Activated CD4-positive, alpha-beta memory T cell treated with anti-CD3 and anti-CD28 coated beads for 36 hours (primary cell): ENCODE results near the gene COL4A2. TPM values are rescaled to one million over a fixed set of nuclear protein-coding genes. Genes with fewer than 3 reads are reported as not detected.

Experiments used
- CTCF ChIA-PET: fragments of 350-600 bp; sonication (Branson Sonifier 250); formaldehyde crosslinking; loops from one replicate; lab custom pipeline; 2021; ENCODE audit warnings: antibody characterized with exemption, inconsistent platforms; lab: Charles Lee
- POLR2A ChIA-PET: fragments of 350-600 bp; sonication (Branson Sonifier 250); formaldehyde crosslinking; loops from one replicate; lab custom pipeline; 2021; ENCODE audit warnings: antibody characterized with exemption; lab: Charles Lee
- DNase-seq: peaks from one replicate; pipeline ENCODE4 v3.0.0-alpha.2; 2020
- H3K27ac Mint-ChIP-seq: one replicate; pipeline ENCODE4 v1.8.0; 2021; ENCODE audit warnings: mixed read lengths
- H3K27me3 Mint-ChIP-seq: one replicate; pipeline ENCODE4 v1.8.0; 2021; ENCODE audit warnings: mixed read lengths
- H3K36me3 Mint-ChIP-seq: one replicate; pipeline ENCODE4 v1.8.0; 2021; ENCODE audit warnings: mixed read lengths
- H3K4me1 Mint-ChIP-seq: one replicate; pipeline ENCODE4 v1.8.0; 2021; ENCODE audit warnings: low read depth, mixed read lengths
- H3K4me3 Mint-ChIP-seq: one replicate; pipeline ENCODE4 v1.8.0; 2021; ENCODE audit warnings: mild to moderate bottlenecking, mixed read lengths
- H3K9me3 Mint-ChIP-seq: one replicate; pipeline ENCODE4 v1.8.0; 2021; ENCODE audit warnings: mixed read lengths
- intact Hi-C: fragments of 100-400 bp; cut with micrococcal nuclease; formaldehyde crosslinking; loops from one replicate; pipeline ENCODE4 v1.15.1; 2023
- total RNA-seq, 2 experiments: library from RNA; stranded (reverse); gene quantifications; one replicate each; pipeline ENCODE4 v1.2.3, GENCODE V29; 2021

Gene COL4A2
- total RNA-seq, 2 experiments from 2014 or later = not detected

DNA sequence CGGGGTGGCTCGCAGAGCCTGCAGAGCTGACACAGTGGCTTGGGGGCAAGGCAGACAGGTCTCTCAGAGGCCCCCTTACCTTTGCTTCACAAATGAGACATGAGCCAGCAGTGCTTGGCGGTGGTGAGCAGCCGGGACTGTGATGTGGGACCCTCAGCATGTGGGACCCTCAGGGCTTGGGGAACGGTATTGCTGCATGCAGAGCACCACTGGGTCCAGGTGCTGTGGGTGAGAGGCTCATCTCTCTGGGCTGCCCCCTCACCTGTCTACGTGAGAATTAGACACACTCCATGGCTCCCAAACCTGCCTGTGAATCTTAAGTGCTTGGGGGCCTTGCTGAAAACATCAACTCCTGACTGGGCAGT lies 106.6 kb downstream of the COL4A2 start:
- H3K27me3 Mint-ChIP-seq = peaks cover 72% of the 10 kb centered on the region
- intact Hi-C loops = loop anchor here (10.0 kb wide), 1 partner anchor 109 kb away; the partner anchor contains the start of genes COL4A1 and COL4A2
- CTCF ChIA-PET = interaction anchor here (1.0 kb wide), 1 partner anchor 191 kb away, joined by 4 read pairs; no protein-coding TSS in a partner anchor
- H3K36me3 Mint-ChIP-seq = no peaks in the 10 kb centered on the region
- peaks cover 3% of the 10 kb centered on the region for H3K4me1 Mint-ChIP-seq
- H3K4me3 Mint-ChIP-seq = no peak overlapping the region
- no peak for DNase-seq
- H3K27ac Mint-ChIP-seq = no peak overlapping the region
- H3K9me3 Mint-ChIP-seq = peaks cover 3% of the 10 kb centered on the region
- POLR2A ChIA-PET = no interaction called here

DNA sequence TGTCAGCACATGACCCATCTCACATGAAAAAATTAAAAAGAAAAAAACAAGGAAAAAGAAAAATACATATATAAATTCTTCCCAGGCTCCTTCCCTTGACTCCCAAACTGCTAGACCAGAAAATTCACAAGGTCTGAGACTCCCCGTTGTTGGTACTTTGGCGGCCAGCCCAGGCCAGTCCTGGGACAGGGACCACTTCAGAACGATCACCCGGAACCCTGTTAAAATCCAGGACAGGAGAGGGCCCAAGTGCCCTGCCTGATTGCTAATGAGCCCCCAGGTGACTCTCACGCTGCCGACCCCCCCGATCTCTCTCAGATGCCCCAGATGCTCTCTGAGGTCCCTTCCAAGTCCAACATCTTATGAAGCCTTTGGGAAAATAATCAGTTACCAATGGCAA lies 107.2 kb downstream of the COL4A2 start:
- Mint-ChIP-seq H3K9me3 (no peaks in the 10 kb centered on the region), H3K4me1 (peaks cover 3% of the 10 kb centered on the region), H3K27ac (no peak overlapping the region), H3K4me3 (no peak overlapping the region), H3K36me3 (no peaks in the 10 kb centered on the region), H3K27me3 (peaks cover 73% of the 10 kb centered on the region)
- intact Hi-C loops = loop anchor here (10.0 kb wide), 1 partner anchor 109 kb away; the partner anchor contains the start of genes COL4A1 and COL4A2
- DNase-seq = no peak
- POLR2A ChIA-PET = no interaction called here
- CTCF ChIA-PET = interaction anchor here (1.0 kb wide), 1 partner anchor 192 kb away, joined by 4 read pairs; no protein-coding TSS in a partner anchor

DNA sequence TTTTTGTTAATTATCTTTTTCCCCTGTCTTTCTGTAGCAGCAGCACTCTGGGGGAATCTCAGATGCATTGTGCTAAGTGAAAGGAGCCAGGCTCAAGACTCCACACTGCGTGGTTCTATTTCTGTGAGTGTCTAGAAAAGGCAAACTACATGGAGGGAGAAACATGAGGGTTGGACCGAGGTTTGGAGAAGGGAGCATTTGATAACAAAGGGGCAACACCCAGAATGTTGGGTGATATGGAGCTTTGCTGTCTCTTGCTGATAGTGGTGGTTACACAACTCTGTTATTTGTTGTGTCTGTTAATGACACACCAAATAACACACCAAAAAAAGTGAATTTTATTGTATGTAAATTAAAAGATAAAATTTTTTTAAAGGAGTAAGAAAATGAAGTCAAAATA lies 107.8 kb downstream of the COL4A2 start:
- DNase-seq = no peak
- Mint-ChIP-seq H3K27ac (no peak overlapping the region), H3K4me3 (no peak overlapping the region), H3K9me3 (no peaks in the 10 kb centered on the region), H3K4me1 (peaks cover 3% of the 10 kb centered on the region), H3K27me3 (peaks cover 73% of the 10 kb centered on the region), H3K36me3 (no peaks in the 10 kb centered on the region)
- ChIA-PET CTCF (interaction anchor here (0.9 kb wide), 1 partner anchor 1454 kb away, joined by 3 read pairs; no protein-coding TSS in a partner anchor), POLR2A (no interaction called here)
- intact Hi-C loops = loop anchor here (10.0 kb wide), 1 partner anchor 110 kb away; the partner anchor contains the start of genes COL4A1 and COL4A2

DNA sequence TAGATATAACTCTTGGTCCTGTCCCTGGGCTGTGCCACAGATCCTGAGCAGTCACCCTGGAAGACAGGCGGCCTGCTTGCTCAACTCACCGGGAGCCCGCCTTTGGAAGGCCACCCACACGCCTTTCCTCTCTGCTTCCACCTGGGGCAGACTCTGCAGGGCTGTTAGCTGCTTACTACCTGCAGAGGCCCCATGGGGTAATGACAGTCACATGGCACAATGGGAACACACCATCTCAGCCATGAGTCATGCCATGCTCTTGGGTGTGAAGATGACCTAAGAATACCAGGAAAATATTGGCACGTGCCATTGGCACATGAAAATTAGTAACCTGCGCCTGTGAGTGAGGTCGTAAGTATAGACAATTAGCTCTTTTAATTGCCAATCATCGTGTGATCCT lies 108.6 kb downstream of the COL4A2 start:
- H3K4me1 Mint-ChIP-seq = peaks cover 3% of the 10 kb centered on the region
- intact Hi-C loops = loop anchor here (10.0 kb wide), 1 partner anchor 111 kb away; the partner anchor contains the start of genes COL4A1 and COL4A2
- H3K4me3 Mint-ChIP-seq = no peak overlapping the region
- H3K9me3 Mint-ChIP-seq = no peaks in the 10 kb centered on the region
- ChIA-PET CTCF (interaction anchor here (0.6 to 3.8 kb wide), 3 partner anchors 47 to 1455 kb away, joined by 3 to 13 read pairs (median 3); no protein-coding TSS in a partner anchor), POLR2A (no interaction called here)
- peak; percentile 19 for DNase-seq
- H3K27me3 Mint-ChIP-seq = peaks cover 74% of the 10 kb centered on the region
- H3K27ac Mint-ChIP-seq = no peak overlapping the region
- H3K36me3 Mint-ChIP-seq = no peaks in the 10 kb centered on the region

DNA sequence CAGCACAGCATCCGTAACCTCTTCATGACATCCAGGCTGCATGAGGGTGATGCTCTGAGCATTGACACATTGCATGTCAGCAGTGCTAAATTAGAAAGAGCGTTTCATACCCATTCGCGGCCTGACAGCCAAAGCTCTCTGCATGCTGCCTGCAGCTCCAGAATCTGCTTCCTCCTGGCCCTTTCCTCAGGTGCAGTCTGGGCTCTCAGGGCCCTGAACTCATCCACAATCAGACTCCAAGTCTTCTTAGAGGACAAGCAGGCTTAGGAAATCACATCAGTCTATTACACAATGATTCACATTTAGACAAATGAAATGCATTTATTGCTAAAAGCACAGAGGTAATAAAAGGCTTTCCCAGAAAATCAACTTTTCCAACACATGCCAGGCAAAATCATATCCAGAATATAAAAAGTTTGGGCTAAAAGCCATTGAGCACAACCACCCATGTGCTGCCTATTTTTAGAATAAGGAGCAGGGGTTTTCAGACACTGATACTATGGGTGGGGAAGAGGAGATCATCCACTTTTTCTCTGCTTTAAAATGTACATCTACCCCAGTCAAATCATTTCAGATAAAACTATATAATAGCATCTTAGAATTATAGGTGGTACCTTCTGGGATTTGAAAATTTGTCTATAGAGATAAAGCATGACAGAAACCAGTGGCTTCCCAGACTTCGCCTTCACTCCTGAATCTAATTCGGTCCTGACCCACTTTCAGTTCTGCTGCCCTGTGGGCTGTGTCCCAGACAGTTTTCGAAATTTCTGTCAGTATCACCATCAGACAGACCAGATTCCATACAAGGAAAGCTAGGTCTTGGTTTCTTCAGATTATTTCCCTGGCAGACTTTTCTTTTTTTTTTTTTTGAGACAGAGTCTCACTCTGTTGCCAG lies 109.3 kb downstream of the COL4A2 start:
- POLR2A ChIA-PET = no interaction called here

DNA sequence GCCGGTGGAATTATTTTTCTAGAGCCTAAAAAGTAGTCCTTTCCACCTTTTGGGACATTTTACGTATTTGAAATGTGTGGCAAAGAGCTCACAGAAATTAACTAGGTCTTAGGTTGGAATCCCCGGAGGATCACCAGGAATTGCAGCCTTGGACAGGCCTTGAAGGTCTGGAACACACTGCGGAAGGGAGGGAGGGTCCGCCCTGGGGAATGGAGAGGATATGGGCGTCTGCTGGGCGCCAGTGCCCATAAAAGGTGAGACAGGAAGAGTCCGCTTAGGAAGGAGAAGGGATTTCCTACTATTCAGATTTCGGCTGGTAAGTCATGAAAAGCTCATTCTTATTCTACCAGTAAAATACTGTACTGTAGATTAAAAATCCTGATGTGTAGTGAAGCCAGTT lies 111.9 kb downstream of the COL4A2 start:
- Mint-ChIP-seq H3K27me3 (peaks cover 74% of the 10 kb centered on the region), H3K9me3 (no peaks in the 10 kb centered on the region), H3K27ac (no peak overlapping the region), H3K4me3 (no peak overlapping the region), H3K4me1 (peaks cover 16% of the 10 kb centered on the region), H3K36me3 (no peaks in the 10 kb centered on the region)
- intact Hi-C loops = loop anchor here (10.0 kb wide), 1 partner anchor 114 kb away; the partner anchor contains the start of genes COL4A1 and COL4A2
- CTCF ChIA-PET = interaction anchor here (3.8 kb wide), 1 partner anchor 196 kb away, joined by 13 read pairs; no protein-coding TSS in a partner anchor
- no peak for DNase-seq
- POLR2A ChIA-PET = no interaction called here

More for the DNA sequence above, 109.3 kb downstream of the COL4A2 start:
- no peaks in the 10 kb centered on the region for H3K9me3 Mint-ChIP-seq
- peaks cover 8% of the 10 kb centered on the region for H3K4me1 Mint-ChIP-seq
- H3K27me3 Mint-ChIP-seq = peaks cover 76% of the 10 kb centered on the region
- no peak overlapping the region for H3K4me3 Mint-ChIP-seq
- no peak for DNase-seq
- intact Hi-C loops = loop anchor here (10.0 kb wide), 1 partner anchor 112 kb away; the partner anchor contains the start of genes COL4A1 and COL4A2
- no peak overlapping the region for H3K27ac Mint-ChIP-seq
- H3K36me3 Mint-ChIP-seq = no peaks in the 10 kb centered on the region
- CTCF ChIA-PET = interaction anchor here (0.6 to 3.8 kb wide), 2 partner anchors 48 to 194 kb away, joined by 3 to 13 read pairs; no protein-coding TSS in a partner anchor

DNA sequence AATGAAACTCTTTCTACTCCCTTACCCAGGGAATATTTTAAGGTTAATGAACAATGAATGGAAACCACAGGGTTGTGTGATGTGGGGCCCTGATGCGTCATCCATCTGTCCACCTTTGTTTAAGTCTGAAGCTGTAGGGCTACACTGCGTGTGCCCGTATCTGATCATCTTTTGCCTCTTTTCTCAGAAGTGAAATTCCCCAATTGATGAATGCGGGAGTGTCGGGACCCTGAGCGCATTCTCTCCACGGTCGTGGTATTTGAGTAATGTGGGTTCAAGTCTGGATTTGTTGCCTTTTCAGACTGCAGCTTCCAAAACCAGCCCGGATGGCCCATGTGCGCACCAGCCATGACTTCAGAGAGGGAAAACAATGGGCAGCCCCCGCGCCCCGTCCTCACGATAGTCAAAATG lies 112.3 kb downstream of the COL4A2 start:
- Mint-ChIP-seq H3K27ac (no peak overlapping the region), H3K27me3 (peaks cover 73% of the 10 kb centered on the region), H3K36me3 (no peaks in the 10 kb centered on the region), H3K9me3 (no peaks in the 10 kb centered on the region), H3K4me1 (peaks cover 16% of the 10 kb centered on the region), H3K4me3 (no peak overlapping the region)
- ChIA-PET CTCF (interaction anchor here (3.8 kb wide), 1 partner anchor 197 kb away, joined by 13 read pairs; no protein-coding TSS in a partner anchor), POLR2A (no interaction called here)
- DNase-seq = no peak
- intact Hi-C loops = loop anchor here (10.0 kb wide), 1 partner anchor 115 kb away; the partner anchor contains the start of genes COL4A1 and COL4A2

DNA sequence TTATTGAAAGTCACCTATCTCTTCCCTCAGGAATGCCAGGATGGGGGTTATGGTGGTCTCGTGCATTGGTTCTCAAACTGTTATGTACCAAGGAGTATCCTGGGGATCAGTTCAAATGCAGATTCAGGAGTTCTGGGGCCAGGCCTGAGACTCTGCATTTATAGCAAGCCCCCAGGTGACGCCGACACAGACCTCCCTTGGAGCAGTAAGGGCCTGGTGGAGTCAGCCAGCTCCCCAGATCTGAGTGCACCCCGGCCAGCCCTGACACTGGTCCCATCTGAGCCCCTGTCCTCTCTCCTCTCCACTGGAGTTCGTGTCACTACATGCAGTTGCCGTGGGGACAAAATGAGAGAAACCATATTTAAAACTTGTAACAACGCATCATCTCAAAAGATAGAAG lies 112.9 kb downstream of the COL4A2 start:
- no peaks in the 10 kb centered on the region for H3K36me3 Mint-ChIP-seq
- intact Hi-C loops = loop anchor here (10.0 kb wide), 1 partner anchor 115 kb away; the partner anchor contains the start of genes COL4A1 and COL4A2
- POLR2A ChIA-PET = no interaction called here

DNA sequence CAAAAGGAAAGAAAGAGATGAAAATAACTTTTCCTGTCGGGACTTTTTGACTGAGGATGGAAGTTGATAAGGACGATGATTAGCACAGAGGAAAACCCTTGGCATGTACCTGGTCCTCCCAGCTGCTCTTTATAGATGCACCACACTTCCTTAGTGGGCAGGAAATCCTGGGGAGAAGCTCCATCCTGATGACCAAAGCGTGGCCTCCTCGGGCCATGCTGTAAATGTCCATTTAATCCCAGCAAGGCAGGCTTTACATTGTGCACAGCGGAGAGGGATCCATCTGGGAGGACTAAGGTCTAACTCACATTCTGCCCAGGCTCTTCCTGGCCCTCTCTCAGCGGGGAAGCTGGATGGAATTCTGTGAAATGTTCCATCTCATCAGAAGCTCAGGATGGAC lies 113.5 kb downstream of the COL4A2 start:
- no peaks in the 10 kb centered on the region for H3K36me3 Mint-ChIP-seq
- no peak overlapping the region for H3K27ac Mint-ChIP-seq
- no peaks in the 10 kb centered on the region for H3K9me3 Mint-ChIP-seq

More for the DNA sequence above, 112.9 kb downstream of the COL4A2 start:
- H3K4me1 Mint-ChIP-seq = peaks cover 16% of the 10 kb centered on the region
- CTCF ChIA-PET = no interaction called here
- no peak for DNase-seq
- H3K9me3 Mint-ChIP-seq = no peaks in the 10 kb centered on the region
- H3K4me3 Mint-ChIP-seq = no peak overlapping the region
- peaks cover 71% of the 10 kb centered on the region for H3K27me3 Mint-ChIP-seq
- no peak overlapping the region for H3K27ac Mint-ChIP-seq

DNA sequence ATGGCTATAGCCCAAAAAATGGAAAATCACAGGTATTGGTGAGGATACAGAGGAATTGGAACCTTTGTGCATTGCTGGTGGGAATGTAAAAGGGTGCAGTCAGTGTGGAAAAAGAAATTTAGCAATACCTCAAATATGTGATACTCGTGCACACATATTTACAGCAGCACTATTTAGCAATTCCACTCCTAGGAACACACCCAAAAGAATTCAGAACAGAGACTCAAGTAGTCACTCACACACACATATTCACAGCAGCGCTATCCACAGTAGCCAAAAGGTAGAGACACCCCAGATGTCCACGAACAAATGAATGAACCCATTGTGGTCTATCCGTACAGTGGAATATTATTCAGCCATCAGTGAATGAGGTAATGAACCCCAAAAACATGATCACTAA lies 114.0 kb downstream of the COL4A2 start:
- Mint-ChIP-seq H3K4me3 (no peak overlapping the region), H3K27ac (no peak overlapping the region), H3K27me3 (peaks cover 72% of the 10 kb centered on the region), H3K36me3 (no peaks in the 10 kb centered on the region), H3K4me1 (peaks cover 16% of the 10 kb centered on the region), H3K9me3 (no peaks in the 10 kb centered on the region)
- ChIA-PET CTCF (interaction anchor here (1.5 kb wide), 1 partner anchor 197 kb away, joined by 3 read pairs; no protein-coding TSS in a partner anchor), POLR2A (no interaction called here)
- DNase-seq = no peak
- intact Hi-C loops = no loop called here

More for the DNA sequence above, 113.5 kb downstream of the COL4A2 start:
- ChIA-PET CTCF (no interaction called here), POLR2A (no interaction called here)
- H3K4me3 Mint-ChIP-seq = no peak overlapping the region
- intact Hi-C loops = no loop called here
- peaks cover 16% of the 10 kb centered on the region for H3K4me1 Mint-ChIP-seq
- peaks cover 72% of the 10 kb centered on the region for H3K27me3 Mint-ChIP-seq
- no peak for DNase-seq

DNA sequence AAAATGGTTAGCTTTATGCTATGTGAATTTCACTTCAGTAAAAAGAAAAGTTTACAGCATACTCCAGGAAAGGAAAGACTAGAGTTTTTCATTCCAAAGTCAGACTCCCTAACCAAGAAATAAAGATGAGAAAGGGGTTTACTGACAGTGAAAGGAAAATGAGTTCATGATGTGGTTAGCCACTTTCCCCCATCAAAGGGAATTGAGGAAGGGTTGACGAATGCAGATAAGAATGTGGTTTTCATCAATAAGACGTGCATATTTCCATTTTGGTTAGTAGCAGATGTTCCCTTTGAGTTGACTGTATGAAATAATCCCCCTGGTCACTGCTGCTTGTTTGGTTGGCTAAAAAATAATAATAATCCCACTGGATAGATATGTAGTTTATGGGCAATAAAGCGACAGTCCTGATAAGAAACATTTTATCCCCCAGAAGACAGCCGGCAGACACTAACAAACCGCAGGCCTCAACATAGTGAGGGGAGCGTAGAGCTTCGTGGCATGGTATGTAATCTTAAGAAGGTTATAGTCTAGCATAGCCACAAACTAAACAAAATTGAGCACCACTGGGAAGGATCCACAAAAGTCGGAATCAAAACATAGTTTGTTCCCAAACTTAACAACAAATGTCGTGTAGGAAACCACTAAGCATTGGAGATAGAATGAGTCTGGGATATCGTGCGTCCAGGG lies 114.8 kb downstream of the COL4A2 start:
- Mint-ChIP-seq H3K27ac (no peak overlapping the region), H3K9me3 (no peaks in the 10 kb centered on the region), H3K4me1 (peaks cover 16% of the 10 kb centered on the region), H3K4me3 (no peak overlapping the region), H3K36me3 (no peaks in the 10 kb centered on the region), H3K27me3 (peaks cover 74% of the 10 kb centered on the region)
- ChIA-PET POLR2A (no interaction called here), CTCF (interaction anchor here (1.1 to 1.5 kb wide), 2 partner anchors 10 to 198 kb away, joined by 3 read pairs; no protein-coding TSS in a partner anchor)
- intact Hi-C loops = no loop called here
- no peak for DNase-seq
